HL-60/S4 treated with phorbol 12-myristate 13-acetate at 8.2 ng/mL for 4 days and 3 days (cell line): Measurements from ENCODE around the gene MARCHF11.

ENCODE experiments used
- in situ Hi-C: fragments of 300-500 bp; cut with MboI; formaldehyde crosslinking; loops from 2 replicates; pipeline ENCODE4 v1.15.0; 2022; ENCODE audit warnings: low sequenced_read_pairs

MARCHF11 gene

DNA sequence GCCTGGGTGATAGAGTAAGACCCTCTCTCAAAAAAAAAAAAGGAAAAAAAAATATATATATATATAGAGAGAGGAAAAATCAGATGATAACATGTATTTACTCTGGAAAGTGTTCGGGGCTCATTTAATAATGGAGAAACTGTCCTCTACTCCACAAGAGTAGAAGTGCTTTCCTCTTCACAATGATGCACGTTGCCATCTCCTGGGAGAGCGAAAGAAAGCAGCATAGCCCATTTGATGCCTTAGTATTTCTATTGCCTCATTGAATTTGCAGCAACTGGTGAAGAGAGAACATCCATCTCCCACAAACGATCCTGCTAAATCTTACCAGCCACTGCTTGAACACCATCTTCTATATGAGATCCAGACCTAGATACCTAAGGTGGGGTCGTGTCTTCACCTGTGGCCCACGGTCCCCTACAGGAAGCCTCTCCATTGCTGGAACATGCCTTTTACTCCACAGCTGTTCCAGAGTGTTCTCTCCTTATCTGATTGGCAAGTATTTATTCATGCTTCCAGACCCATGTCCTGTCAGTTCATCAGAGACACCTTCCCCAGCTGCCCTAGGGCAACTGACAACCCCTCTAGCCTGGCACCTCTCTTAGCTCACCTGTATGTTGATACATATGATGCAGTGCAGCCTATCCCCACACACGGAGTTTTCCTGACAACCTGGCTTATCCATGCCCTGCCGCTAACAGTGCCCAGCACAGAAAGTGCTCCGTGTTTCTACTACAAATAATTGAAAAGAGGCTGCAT is 115.3 kb downstream of the MARCHF11 start:
- in situ Hi-C loops: no loop called here

DNA sequence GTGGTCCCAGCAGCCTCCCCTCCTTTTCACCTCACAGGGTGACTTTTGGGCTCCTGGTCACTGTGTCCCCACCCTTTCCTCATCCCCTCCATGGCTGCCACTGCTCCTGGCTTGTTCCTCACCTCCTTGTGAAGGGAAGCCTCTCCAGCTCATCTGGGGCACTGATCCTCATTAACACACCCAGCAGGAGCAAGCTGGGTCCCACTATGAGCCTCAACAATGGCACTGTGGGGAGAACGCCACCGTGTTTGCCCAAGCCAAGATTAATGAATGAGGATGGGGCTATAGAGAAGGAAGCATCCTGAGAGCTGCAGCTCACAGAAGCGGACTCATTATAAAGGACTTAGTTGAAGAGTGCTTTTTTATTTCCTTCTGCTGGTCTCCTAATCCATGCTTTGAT is 118.4 kb downstream of the MARCHF11 start:
- in situ Hi-C loops: no loop called here

DNA sequence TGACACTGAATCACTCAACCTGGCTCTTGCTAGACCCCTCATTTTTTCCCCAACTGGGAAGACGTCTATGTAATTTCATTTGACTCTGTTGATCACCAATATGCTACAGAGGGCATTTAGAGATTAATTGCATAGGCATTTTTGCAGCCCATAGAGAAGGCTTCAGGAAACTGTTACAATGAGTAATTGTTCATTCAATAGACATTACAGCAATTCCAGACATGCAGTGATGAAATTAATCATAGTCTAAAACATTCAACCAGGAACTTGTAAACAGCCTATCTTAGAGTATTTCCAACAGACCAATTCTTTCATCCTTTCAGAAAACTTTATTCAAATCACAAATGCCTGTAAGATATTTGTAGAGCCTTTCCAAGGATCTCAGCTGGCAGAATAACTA is 122.3 kb downstream of the MARCHF11 start:
- in situ Hi-C loops: no loop called here

DNA sequence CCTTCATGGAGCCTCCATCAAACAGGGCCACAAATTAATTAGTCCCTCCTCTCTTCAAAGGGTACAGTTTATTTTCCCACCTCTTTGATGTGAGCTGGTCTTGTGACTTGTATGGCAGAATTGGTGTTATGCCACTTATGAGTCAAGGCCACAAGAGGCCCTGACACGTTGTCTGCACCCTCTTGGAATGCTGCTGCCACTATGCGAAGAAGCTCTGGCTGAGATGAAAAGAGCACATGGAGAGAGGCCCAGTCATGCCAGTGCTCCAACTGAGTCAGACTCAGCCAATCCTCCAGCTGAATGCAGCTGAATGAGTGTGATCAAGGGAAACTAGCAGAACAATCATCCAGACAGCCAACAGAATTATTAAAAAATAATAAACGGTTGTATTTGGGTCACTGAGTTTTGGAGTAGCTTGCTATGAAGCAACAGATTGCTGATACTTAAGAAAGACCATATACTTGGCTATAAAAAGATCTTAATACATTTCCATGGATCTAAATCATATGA is 128.3 kb downstream of the MARCHF11 start:
- in situ Hi-C loops: no loop called here

DNA sequence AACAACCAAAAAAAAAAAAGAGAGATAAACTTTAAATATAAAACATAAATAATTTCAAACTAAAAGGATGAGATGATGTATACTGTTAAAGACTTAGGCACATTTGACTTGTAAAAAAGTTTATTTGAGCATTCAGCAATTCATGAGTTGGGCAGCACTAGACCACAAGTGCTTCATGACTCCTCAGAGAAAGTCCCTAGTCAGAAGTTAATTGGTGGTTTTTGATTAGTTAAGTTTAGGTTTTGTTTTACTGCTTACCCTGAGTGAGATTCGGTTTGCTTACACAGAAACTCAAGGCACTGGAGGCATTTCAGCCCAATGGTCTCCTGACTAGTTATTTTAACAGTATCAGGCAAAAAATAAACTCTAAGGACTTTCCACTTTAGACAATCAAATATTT is 129.2 kb downstream of the MARCHF11 start:
- in situ Hi-C loops: no loop called here

DNA sequence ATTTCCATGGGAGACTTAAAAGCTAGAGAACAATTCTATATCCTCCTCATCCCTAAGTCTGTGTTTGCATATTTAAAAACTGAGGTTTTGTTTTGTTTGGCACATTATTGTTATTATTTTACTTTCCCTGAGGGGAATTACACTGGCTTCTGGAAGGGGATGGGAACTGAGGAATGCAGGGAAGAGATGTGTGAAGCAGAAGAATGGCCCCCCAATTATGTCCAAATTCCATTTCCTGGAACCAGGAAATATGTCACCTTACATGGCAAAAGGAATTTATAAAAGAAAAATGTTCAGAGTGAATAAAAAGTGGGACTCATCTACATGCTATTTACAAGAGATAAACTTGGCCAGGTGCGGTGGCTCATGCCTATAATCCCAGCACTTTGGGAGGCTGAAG is 129.8 kb downstream of the MARCHF11 start:
- in situ Hi-C loops: no loop called here

DNA sequence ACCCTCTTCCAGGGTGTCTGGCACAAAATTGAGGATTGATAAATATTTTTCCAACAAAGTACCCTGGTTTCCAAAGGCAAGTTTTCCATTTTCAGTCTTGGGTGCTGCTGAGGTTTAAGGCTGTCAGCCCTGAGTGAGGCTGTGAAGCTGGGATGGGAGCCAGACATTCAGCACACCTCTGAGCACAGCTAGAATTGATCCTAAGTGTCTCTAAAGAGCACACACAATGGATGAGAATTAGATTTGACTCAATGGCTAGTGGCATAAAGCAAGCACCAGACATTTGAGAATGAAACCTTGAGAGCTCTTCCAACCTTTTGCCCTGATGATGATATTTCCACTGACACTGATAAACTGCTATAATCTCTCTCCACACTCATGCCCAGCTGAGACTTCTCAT is 131.5 kb downstream of the MARCHF11 start:
- in situ Hi-C loops: no loop called here

DNA sequence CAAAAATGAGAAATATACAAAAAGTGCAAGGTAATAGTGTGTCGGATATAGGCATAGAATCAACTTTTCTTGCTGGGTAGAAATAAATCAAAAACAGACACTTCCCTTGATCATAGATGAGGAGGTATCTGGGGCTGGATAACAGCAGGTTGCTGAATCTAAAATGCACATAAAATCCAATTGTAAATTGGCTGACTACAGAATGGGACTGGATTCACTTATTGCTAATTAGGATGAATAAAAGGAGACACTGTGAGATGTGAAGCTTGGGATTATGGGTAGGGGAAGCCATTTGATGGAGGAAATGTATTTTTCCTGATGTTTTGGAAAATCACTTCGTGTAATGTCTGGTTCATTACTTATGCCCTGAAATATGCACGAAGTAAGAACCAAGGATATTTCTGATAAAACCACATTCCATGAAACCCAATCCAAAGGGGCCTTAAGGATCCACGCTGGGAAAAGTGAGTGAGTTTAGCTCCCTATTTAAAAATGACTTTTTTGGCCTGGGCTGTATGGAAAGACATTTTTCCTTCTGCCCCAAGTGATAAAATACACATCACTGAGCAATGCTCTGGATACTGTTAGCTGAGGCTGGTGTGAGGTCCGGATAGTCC is 136.1 kb downstream of the MARCHF11 start:
- in situ Hi-C loops: no loop called here

DNA sequence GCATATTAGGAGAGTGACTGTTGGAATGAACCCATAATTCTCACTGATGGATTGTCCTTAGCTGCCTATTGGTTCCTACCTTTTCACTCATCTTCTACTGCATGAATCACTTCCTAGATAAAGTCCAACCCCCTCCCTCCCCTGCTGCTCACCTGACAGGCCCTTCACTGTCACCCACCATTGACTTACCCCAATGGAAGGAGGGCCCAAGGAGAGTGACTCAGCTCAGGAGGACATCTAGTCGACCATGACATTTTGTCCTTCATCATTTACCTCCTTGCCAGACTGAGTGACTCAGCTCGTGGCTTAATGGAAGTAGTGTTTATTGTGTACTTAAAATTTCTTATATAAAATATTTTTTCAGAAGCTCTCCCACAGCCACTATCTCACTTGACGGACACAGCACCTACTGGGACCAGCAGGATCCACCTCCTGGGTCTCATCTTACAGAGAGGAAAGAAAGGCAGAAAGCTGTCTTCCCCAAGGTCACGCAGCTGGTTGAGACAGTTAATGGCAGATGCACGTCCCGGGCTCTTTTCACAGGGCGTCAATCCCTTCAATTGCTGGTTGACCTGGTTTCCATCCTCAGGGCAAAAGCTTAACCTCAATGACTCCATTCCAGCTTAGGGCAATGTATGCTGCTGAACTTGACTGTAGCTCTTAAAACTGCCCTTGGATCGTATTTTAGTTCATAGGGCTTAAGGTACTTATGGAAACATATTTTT is 142.3 kb downstream of the MARCHF11 start:
- in situ Hi-C loops: no loop called here

DNA sequence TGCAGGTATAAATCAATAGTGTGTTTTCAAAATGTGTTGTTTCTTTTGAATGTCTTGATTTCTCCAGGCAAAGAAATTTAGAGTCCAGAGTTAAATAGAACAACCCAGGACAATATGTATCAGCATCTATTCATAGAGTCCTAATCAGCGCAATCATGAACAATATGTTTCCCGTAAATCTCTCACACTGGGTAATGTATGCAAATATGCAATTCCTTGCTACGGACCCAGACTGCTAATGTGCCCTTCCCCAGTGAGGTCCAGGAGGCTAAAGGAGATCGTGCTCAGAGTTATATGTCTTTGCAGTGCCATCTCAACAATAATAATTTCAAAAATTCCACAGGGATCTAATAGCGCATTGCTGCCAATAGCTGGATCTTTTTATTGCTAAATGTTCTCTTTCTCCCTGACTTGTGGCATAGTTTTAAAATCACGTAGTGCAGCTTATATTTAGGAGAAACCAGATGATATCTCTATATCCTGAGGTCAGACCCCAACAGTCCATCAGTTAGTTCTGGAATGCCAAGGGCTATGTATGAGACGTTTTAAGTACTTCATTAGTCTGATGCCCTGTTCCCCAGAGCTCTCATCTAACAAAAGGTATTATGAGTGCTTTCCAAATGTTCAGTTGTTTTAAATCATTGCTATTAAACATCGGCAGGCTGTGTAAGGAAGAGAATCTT is 145.1 kb downstream of the MARCHF11 start:
- in situ Hi-C loops: no loop called here

DNA sequence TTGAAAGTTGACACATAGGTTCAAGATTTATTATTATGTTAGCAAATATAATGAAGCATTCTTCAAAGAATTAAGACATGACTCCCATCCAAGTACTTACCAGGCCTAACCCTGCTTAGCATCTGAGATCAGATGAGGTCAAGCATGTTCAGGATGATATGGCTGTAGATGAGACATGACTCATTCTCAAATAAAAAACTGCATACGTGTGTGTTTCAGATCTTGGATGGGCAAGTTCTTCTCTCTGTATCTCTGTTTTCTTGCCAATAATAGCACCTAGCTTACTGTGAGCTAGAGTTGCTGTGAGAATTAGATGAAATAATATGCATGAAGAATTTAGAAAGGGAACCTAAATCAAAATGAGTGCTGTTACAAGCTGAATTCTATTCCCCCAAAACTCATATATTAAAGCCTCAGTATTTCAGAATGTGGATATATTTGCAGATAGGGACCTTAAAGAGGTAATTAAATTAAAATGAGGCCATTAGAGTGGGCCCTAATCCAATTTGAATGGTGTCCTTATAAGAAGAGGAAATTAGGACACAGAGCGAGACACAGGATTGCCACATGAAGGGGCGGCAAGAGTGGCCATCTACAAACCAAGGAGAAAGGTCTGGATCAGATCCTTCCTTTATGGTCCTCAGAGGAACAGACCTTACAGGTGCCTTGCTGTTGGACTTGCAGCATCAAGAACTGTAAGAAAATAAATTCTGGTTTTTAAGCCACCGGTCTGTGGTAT is 146.2 kb downstream of the MARCHF11 start:
- in situ Hi-C loops: no loop called here

DNA sequence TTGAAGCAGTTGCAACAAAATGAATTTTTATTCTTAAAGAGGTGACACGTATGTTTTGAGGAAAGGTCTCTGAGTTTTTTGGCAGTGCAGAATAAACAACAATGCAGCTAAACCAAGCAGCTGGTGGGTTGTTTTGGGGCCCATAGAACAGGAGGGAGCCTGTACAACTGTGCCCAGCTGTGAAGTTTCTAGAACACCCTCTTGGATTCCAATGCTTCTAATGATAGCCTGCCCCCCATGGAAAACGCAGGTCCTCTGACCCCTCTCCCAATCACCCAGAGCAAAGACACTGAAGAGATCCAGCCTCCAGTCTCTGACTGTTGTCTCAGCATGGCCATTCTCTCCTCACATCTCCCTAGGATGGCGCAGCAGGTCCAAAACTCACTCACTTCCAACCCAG is 150.9 kb downstream of the MARCHF11 start:
- in situ Hi-C loops: no loop called here

DNA sequence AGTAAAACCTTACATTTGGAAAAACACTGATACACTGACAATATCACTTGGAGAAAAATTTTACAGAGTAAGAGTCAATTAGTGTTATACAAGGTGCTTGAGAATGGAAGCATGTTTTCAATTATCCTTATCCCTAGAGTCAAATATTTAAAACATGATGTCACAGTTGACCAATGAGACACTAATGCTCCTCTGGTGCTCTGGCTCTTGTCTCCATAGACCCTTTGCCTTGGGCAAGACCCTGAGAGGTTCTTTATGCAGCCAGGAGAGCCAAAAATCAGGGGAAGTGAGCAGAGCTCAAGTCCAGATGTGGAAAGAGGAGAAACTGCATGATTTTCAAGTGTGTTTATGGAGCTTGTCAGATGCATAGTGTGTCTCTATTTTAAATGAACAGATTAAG is 153.9 kb downstream of the MARCHF11 start:
- in situ Hi-C loops: no loop called here

DNA sequence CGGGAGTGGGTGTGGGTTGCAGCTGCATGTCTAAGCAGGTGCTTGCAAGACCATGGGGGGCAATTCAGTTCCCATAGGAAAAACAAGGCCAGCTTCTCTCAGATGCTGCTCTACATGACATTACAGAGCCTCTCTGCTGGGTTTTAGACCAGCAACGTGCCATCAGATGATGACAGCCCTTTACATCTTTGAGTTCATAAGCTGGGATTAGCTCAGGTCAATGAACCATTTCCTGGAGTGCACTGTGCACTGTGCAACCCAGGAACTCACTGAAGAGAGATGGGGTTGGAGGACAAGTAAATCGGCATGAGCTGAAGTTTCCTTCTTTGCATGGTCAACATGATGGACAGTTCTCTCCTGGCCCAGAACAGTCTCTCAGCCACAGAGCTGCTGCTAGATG is 160.6 kb downstream of the MARCHF11 start:
- in situ Hi-C loops: no loop called here

DNA sequence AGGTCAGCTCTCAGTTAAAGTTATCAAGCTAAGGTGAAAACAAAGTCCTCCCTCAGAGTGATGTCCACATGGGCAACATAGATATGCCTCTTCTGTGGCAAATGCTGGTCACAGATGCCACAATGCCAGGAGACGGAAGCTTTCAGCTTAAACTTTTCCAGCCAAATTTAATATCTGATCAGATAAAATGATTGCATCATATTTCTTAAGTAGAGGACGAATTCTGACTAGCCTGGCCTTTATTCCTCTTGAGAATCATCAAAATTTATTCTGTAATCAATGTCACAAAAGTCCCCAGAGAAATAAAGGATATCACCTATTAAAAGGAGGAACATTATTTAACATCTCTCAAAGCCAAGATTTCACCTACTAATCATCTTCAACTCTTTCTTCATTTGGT is 161.9 kb downstream of the MARCHF11 start:
- in situ Hi-C loops: no loop called here
